HG02885 (cell line): Measurements from ENCODE around the gene VPREB3.

ENCODE experiments used
- ATAC-seq: cut with Tn5 transposase; IDR thresholded peaks from one replicate; pipeline ENCODE4 v1.9.1; 2021; ENCODE audit warnings: mild to moderate bottlenecking; ENCODE audit not compliant: unreplicated experiment, poor library complexity

The VPREB3 gene

GRCh38 chr22:23783265-23784150 lies 29.3 kb upstream of the VPREB3 start:
- no peak for ATAC-seq

DNA sequence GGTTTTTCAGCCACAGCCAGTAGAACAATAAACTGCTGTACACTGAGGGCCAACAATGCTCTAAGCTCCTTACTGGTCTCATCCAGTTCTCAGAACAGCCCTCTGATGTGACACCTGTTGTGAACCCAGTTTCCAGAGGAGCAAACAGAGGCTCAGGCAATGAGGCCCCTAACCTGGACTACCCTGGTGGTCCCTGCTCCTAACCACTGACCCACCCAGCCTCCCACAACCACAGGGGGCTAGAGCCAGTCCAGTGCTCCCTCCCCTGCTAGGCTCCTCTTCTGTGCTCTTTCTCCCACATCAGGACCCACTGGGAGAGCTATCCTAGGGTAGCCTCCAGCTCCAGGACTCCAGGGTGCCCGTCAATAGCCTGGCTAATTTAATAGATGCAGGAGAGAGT lies 28.5 kb upstream of the VPREB3 start:
- no peak for ATAC-seq

GRCh38 chr22:23782252-23782651 lies 28.0 kb upstream of the VPREB3 start:
- no peak for ATAC-seq

GRCh38 chr22:23781511-23782183 lies 27.4 kb upstream of the VPREB3 start:
- ATAC-seq, result no peak

- no peak for ATAC-seq
Observed at GRCh38 chr22:23781065-23781464, 26.8 kb upstream of the VPREB3 start.

DNA sequence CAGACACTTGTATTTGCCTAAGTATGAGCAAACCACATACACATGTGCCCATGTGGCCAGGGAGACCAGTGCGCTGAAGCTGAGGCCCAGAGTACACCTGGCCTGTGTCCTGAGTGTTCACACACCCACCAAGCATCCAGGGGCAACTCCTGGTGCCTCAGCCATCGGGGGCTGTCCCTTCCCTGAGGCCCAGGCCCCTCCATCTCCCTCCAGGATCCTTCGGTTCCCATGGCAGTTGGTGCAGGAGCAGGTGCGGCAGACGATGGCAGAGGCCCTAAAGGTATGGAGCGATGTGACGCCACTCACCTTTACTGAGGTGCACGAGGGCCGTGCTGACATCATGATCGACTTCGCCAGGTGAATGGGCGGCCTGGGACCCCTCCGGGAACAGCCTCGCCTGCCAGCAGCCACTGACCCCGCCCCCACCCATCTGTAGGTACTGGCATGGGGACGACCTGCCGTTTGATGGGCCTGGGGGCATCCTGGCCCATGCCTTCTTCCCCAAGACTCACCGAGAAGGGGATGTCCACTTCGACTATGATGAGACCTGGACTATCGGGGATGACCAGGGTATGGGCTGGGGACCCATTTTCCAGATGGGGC lies 26.0 kb upstream of the VPREB3 start:
- no peak for ATAC-seq

- no peak for ATAC-seq
Observed at GRCh38 chr22:23779731-23780130, 25.5 kb upstream of the VPREB3 start.

- ATAC-seq, result no peak
Observed at GRCh38 chr22:23779083-23779482, 24.9 kb upstream of the VPREB3 start.

DNA sequence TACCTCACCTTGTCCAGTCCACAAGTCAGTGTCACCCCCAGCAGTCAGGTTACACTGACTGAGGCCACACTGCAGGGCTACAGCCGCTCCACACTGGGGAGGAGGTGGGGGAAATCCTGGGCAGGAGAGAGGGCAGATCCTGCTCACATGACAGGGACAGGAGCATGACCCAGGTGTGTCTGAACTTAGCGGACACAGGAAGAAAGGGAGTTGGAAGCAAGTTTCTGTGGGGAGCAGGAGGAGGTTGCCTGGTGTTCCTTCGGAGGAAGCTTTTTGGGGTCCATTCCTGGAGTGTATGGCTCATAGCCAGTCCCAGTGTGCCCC lies 24.3 kb upstream of the VPREB3 start:
- no peak for ATAC-seq

DNA sequence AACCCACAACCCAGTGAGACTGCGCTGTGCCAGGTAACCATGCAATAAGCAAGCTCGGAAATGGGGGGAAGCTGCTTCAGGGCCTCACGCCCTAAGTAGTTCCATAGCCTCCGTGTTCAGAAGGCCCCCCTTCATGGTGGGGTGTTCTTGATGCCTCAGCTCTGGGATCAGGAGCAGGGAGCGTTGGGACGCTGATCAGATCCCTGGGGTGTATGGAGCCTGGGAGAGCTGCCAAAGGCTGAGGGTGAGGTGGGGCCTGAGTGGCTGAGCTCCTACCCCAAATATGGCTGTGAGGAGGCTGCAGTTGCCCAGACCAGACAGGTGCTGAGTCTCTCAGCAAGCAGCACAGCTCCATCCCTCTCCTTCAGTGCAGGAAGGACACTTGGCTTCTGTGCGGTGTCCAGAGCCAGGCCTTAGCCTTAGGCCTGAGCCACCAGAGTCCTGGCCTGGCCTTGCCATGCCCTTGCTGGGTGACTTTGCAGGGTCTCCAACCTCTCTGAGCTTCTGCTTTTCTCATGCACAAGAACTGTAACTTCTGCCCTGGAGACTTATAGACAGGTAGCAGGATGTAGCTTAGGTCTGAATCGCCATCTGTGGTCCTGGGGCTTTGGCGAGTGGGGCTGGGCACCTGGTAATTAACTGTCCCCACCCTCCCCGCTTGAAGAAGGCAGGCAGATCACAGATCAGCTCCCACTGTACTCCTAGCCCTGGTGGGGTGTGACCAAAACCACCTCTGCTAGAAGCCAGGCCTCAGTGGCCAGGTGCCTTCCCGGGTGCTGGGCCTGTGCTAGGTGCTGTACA lies 23.8 kb upstream of the VPREB3 start:
- no peak for ATAC-seq

- no peak for ATAC-seq
Observed at GRCh38 chr22:23775779-23776375, 21.7 kb upstream of the VPREB3 start.

- no peak for ATAC-seq
Observed at GRCh38 chr22:23774922-23775436, 20.8 kb upstream of the VPREB3 start.

- no peak for ATAC-seq
Observed at GRCh38 chr22:23774114-23774921, 20.1 kb upstream of the VPREB3 start.

DNA sequence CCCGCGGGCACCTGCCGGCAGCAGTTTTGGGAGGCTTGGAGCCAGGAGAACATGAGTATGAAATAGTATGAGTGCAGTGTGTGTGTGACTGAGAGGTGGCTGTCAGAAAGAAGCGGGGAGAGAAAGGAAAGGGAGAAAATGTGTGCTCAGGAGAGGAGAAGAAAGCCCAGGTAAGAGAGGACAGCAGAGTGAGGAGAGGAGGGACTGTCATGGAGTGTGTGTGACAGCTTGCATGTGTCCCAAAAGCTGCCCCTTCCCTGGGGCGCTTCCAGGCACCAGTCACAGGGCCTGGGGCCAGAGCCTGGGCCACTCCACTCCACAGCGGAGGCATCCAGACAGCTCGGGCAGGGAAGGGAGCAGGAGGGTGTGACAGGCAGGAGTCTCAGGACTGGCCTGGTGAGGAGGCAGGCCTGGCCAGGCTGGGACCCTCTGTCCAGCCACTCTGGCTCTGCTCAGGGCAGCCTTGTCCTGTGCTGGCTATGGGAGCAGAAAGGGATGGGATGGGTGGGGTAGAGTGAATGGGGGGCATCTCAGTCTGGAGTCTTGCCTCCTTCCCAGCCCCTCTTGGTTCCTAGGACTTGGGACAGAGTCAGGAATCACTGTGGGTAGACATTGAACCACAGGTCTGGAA lies 19.4 kb upstream of the VPREB3 start:
- ATAC-seq, result no peak

DNA sequence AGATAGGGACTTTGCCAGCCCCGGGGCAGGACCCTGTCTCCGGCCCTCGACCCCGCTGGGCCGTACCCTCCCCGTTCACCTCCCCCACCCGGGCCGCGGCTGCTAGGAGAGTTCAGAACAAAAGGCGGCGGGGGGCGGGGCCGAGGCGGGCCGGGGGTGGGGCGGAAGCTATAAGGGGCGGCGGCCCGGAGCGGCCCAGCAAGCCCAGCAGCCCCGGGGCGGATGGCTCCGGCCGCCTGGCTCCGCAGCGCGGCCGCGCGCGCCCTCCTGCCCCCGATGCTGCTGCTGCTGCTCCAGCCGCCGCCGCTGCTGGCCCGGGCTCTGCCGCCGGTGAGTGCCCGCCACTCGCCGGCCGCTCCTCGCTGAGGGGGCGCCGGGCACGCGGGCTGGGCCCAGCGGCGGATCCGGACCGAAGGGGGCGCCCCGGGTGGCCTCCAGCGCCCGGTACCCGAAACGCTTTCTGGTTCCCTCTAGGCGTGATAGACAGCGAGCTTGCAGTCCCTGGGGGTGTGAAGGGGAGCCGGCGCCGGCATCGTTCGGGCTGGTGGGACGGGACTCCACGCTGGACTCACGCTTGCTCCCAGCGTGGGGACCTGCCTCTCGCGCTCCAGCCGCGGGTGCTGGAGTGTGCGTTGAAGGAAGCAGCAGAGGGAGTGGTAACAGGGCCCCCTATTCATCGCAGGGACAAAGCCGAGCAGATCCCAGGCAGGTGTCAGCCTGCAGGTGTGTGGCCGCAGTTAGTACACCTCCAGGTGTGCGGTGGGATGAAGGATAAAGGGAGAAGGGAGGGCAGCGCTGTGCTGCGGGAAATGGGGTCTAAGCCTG lies 18.6 kb upstream of the VPREB3 start, which contains the start of gene MMP11:
Gene MMP11 (plus strand): TSS at position 201 of the 825 bp plus-strand sequence. CDS start 22 bp downstream, at position 223.
- no peak for ATAC-seq

DNA sequence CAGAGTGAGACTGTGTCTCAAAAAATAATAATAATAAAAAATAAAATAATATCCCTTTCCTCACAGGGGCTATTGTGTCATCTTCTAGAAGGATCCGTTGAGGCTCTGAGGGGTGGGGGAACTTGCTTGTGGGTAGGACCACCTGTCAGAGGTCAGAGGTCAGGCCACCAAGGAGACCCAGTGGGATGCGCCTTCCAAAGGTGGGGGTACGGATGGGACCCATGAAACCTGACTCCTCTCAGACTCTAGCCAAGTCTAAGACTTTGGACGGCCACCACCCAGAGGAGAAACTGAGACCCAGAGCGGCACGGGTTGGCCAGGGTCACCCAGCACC lies 18.1 kb upstream of the VPREB3 start:
- ATAC-seq, result no peak

DNA sequence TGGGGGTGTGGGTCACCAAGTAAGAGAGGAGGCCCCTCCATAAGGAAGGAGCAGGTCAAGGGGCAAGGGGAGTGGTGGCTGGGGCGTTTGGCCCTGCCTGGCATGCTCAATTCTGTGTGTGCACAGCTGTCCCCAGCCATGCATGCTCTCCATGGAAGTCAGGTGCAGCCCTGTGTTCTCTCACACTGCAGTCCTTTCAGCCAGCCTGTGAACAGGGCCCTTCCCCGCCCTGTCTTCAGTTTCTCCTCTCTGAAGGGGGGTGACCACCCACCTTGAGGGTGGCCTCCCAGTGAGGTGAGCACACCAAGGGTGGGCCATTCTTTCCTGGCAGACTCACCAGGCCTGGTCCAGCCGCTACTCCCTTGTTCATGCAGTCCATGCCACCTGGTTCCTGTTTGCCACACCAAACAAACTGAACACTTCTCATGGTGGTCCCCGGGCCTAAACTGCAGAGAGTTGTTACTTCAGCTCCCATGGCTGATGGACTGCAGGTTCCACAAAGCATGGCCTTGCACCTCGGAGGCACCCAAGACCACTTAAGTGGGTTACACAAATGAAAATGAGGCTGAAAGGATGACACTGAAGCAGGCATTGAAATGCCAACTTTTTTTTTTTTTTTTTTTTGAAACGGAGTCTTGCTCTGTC lies 15.2 kb upstream of the VPREB3 start:
- no peak for ATAC-seq
